ENCODE measurements around the gene KIAA0825.

KIAA0825 gene

GRCh38 chr5:94409440-94409839 is 209.0 kb downstream of the KIAA0825 start:
- no peak for DNase-seq (ENCODE audit: extremely low read depth, insufficient read length)
- no peaks in the 10 kb centered on the region for H3K36me3 ChIP-seq (ENCODE audit: control insufficient read depth, insufficient read depth, low read length)
- no peak overlapping the region for H3K4me3 ChIP-seq (replicated peaks; ENCODE audit: low read depth, low read length)
- H3K27me3 ChIP-seq (replicated peaks; ENCODE audit: control insufficient read depth, insufficient read depth, low read length), result no peaks in the 10 kb centered on the region
- TF ChIP-seq CTCF (IDR thresholded peaks at IDR 0.05; ENCODE audit: insufficient read depth, low read length, poor library complexity, severe bottlenecking), result no peak

GRCh38 chr5:94407023-94407422 is 211.4 kb downstream of the KIAA0825 start:
- DNase-seq (ENCODE audit: extremely low read depth, insufficient read length), result no peak

GRCh38 chr5:94403483-94403882 is 214.9 kb downstream of the KIAA0825 start:
- no peak for DNase-seq (ENCODE audit: extremely low read depth, insufficient read length)
- Histone ChIP-seq H3K36me3 (ENCODE audit: control insufficient read depth, insufficient read depth, low read length) (no peaks in the 10 kb centered on the region), H3K27me3 (replicated peaks; ENCODE audit: control insufficient read depth, insufficient read depth, low read length) (no peaks in the 10 kb centered on the region), H3K4me3 (replicated peaks; ENCODE audit: low read depth, low read length) (no peak overlapping the region)
- no peak for TF ChIP-seq CTCF (IDR thresholded peaks at IDR 0.05; ENCODE audit: insufficient read depth, low read length, poor library complexity, severe bottlenecking)

More at GRCh38 chr5:94407023-94407422, 211.4 kb downstream of the KIAA0825 start:
- no peak for TF ChIP-seq CTCF (IDR thresholded peaks at IDR 0.05; ENCODE audit: insufficient read depth, low read length, poor library complexity, severe bottlenecking)
- Histone ChIP-seq H3K4me3 (replicated peaks; ENCODE audit: low read depth, low read length) (no peak overlapping the region), H3K27me3 (replicated peaks; ENCODE audit: control insufficient read depth, insufficient read depth, low read length) (no peaks in the 10 kb centered on the region), H3K36me3 (ENCODE audit: control insufficient read depth, insufficient read depth, low read length) (no peaks in the 10 kb centered on the region)

GRCh38 chr5:94402096-94402495 is 216.3 kb downstream of the KIAA0825 start:
- no peak for TF ChIP-seq CTCF (IDR thresholded peaks at IDR 0.05; ENCODE audit: insufficient read depth, low read length, poor library complexity, severe bottlenecking)
- H3K4me3 ChIP-seq (replicated peaks; ENCODE audit: low read depth, low read length), result no peak overlapping the region
- no peaks in the 10 kb centered on the region for H3K27me3 ChIP-seq (replicated peaks; ENCODE audit: control insufficient read depth, insufficient read depth, low read length)
- no peak for DNase-seq (ENCODE audit: extremely low read depth, insufficient read length)
- no peaks in the 10 kb centered on the region for H3K36me3 ChIP-seq (ENCODE audit: control insufficient read depth, insufficient read depth, low read length)

- Histone ChIP-seq H3K27me3 (replicated peaks; ENCODE audit: control insufficient read depth, insufficient read depth, low read length) (no peaks in the 10 kb centered on the region), H3K4me3 (replicated peaks; ENCODE audit: low read depth, low read length) (no peak overlapping the region), H3K36me3 (ENCODE audit: control insufficient read depth, insufficient read depth, low read length) (no peaks in the 10 kb centered on the region)
- no peak for DNase-seq (ENCODE audit: extremely low read depth, insufficient read length)
- TF ChIP-seq CTCF (IDR thresholded peaks at IDR 0.05; ENCODE audit: insufficient read depth, low read length, poor library complexity, severe bottlenecking), result no peak
Measured at GRCh38 chr5:94397508-94397907, 220.9 kb downstream of the KIAA0825 start.

- Histone ChIP-seq H3K4me3 (replicated peaks; ENCODE audit: low read depth, low read length) (no peak overlapping the region), H3K36me3 (ENCODE audit: control insufficient read depth, insufficient read depth, low read length) (no peaks in the 10 kb centered on the region), H3K27me3 (replicated peaks; ENCODE audit: control insufficient read depth, insufficient read depth, low read length) (no peaks in the 10 kb centered on the region)
- no peak for DNase-seq (ENCODE audit: extremely low read depth, insufficient read length)
- TF ChIP-seq CTCF (IDR thresholded peaks at IDR 0.05; ENCODE audit: insufficient read depth, low read length, poor library complexity, severe bottlenecking), result no peak
Measured at GRCh38 chr5:94396687-94397086, 221.7 kb downstream of the KIAA0825 start.

All from GM06990 (cell line).